ENCODE results near the gene TNNC2. TPM values are rescaled to one million over a fixed set of nuclear protein-coding genes. Genes with fewer than 3 reads are reported as not detected.

The TNNC2 gene
- polyA plus RNA-seq, 2 of the 4 experiments (the other 2 are of a cell fraction): 0.23 TPM; not detected in 1

- TF ChIP-seq RCOR1 (IDR thresholded peaks at IDR 0.05; ENCODE audit: low read depth, low read length): no peak
- no peak for TF ChIP-seq ZSCAN20 (CRISPR knock-in tag; IDR thresholded peaks at IDR 0.05)
- TF ChIP-seq KDM1A (IDR thresholded peaks at IDR 0.05; ENCODE audit: low read depth): no peak
- TF ChIP-seq CHD2 (IDR thresholded peaks at IDR 0.05; ENCODE audit: low read length, partially characterized antibody): no peak
Observed at GRCh38 chr20:45845452-45845851, 18.3 kb upstream of the TNNC2 start (continued).

GRCh38 chr20:45843506-45843905 is 16.4 kb upstream of the TNNC2 start:
- Histone ChIP-seq H3K4me3 (no peak overlapping the region), H3K4me2 (no peak overlapping the region), H3K4me1 (no peaks in the 10 kb centered on the region), H3K9me3 (no peaks in the 10 kb centered on the region), H3K27ac (no peak overlapping the region)
- CTCF ChIA-PET: interaction anchor here (1.1 kb wide), 1 partner anchor 89 kb away, joined by 3 read pairs; no protein-coding TSS in a partner anchor
- POLR2A ChIA-PET: interaction anchor here (1.5 kb wide), 1 partner anchor 10 kb away, joined by 3 read pairs; the partner anchor contains the start of gene SNX21
- DNase-seq (ENCODE audit: low read depth in 1 of 2, low spot score in 1 of 2) (no peak), FAIRE-seq (no peak), ATAC-seq (no peak)
- 93% methylated on average over 14 of the region's 14 CpGs for WGBS (ENCODE audit: missing lambda C conversion rate)
- TF ChIP-seq POLR2A (IDR thresholded peaks at IDR 0.05; ENCODE audit: low read length) (no peak), BHLHE40 (IDR thresholded peaks at IDR 0.05; ENCODE audit: low read depth, low read length) (no peak), CHD2 (IDR thresholded peaks at IDR 0.05; ENCODE audit: low read length, partially characterized antibody) (no peak), EHF (CRISPR knock-in tag; IDR thresholded peaks at IDR 0.05) (no peak), FOSL2 (IDR thresholded peaks at IDR 0.05) (no peak), FOSL2 (CRISPR knock-in tag; IDR thresholded peaks at IDR 0.05) (no peak), KDM1A (IDR thresholded peaks at IDR 0.05; ENCODE audit: low read depth) (no peak)

GRCh38 chr20:45842169-45842812 is 15.2 kb upstream of the TNNC2 start:
- H3K4me3 ChIP-seq: no peak overlapping the region
- H3K4me1 ChIP-seq: no peaks in the 10 kb centered on the region
- TF ChIP-seq CHD2 (IDR thresholded peaks at IDR 0.05; ENCODE audit: low read length, partially characterized antibody) (no peak), SMC3 (IDR thresholded peaks at IDR 0.05) (no peak), HOXB13 (CRISPR knock-in tag; IDR thresholded peaks at IDR 0.05; ENCODE audit: low read depth) (no peak), MAX (IDR thresholded peaks at IDR 0.05) (no peak), POLR2AphosphoS2 (conservative IDR thresholded peaks at IDR 0.05; ENCODE audit: low read length) (no peak), REST (IDR thresholded peaks at IDR 0.05) (no peak), NR3C1 (IDR thresholded peaks at IDR 0.05) (no peak), RFX5 (IDR thresholded peaks at IDR 0.05) (no peak), ELK1 (IDR thresholded peaks at IDR 0.05; ENCODE audit: low read depth, low read length) (no peak), EHMT2 (IDR thresholded peaks at IDR 0.05; ENCODE audit: low read depth) (no peak), RAD21 (conservative IDR thresholded peaks at IDR 0.05 in 1 of 2, IDR thresholded peaks at IDR 0.05 in 1 of 2) (no peak), HMGXB4 (CRISPR knock-in tag; IDR thresholded peaks at IDR 0.05; ENCODE audit: borderline replicate concordance) (no peak), USF2 (IDR thresholded peaks at IDR 0.05) (no peak), GATA3 (IDR thresholded peaks at IDR 0.05; ENCODE audit: borderline replicate concordance) (no peak), ZSCAN20 (CRISPR knock-in tag; IDR thresholded peaks at IDR 0.05) (no peak), SREBF2 (IDR thresholded peaks at IDR 0.05) (no peak), EP300 (IDR thresholded peaks at IDR 0.05) (no peak), HEYL (CRISPR knock-in tag; IDR thresholded peaks at IDR 0.05) (no peak), BHLHE40 (IDR thresholded peaks at IDR 0.05; ENCODE audit: low read depth, low read length) (no peak)
- TF ChIP-seq, protein P1, sequence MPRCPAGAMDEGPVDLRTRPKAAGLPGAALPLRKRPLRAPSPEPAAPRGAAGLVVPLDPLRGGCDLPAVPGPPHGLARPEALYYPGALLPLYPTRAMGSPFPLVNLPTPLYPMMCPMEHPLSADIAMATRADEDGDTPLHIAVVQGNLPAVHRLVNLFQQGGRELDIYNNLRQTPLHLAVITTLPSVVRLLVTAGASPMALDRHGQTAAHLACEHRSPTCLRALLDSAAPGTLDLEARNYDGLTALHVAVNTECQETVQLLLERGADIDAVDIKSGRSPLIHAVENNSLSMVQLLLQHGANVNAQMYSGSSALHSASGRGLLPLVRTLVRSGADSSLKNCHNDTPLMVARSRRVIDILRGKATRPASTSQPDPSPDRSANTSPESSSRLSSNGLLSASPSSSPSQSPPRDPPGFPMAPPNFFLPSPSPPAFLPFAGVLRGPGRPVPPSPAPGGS (IDR thresholded peaks at IDR 0.05): no peak
- WGBS (ENCODE audit: missing lambda C conversion rate): 92% methylated on average over 5 of the region's 5 CpGs
- DNase-seq (ENCODE audit: low read depth in 1 of 2, low spot score in 1 of 2): no peak
- H3K9me3 ChIP-seq: no peaks in the 10 kb centered on the region
- FAIRE-seq: no peak
- ATAC-seq: no peak
- ChIA-PET CTCF (interaction anchor here (0.8 to 1.6 kb wide), 5 partner anchors 9 to 128 kb away, joined by 3 to 5 read pairs (median 4); no protein-coding TSS in a partner anchor), POLR2A (no interaction called here)
- no peak overlapping the region for H3K27ac ChIP-seq
- no peak overlapping the region for H3K4me2 ChIP-seq
